ENCODE measurements around the gene FMO5. TPM values are rescaled to one million over a fixed set of nuclear protein-coding genes. Genes with fewer than 3 reads are reported as not detected.

FMO5 gene
- total RNA-seq, 6 donors from 2014 or later, result 37.4 to 258 (median 121) TPM

DNA sequence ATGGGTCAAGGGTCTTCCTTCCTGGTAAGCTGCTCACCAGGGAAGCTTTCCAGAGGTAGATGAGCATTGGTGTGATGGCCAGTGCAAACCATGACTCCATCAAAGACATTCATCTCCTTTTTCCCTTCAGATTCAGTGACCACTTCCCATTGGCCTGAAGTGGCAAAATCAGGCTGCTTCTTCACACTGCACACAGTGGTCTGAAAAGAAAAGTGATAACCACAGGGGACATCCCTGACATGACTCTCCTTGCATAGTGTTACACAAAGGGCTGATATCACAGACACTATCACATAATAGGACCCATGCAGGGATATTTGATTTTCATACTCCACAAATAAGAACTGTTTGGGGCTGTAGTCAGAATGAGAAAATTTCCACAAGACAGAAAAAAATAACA lies 11.9 kb downstream of the FMO5 start:
- Histone ChIP-seq H3K4me1 (peaks cover 0 to 7% (median 2%) of the 10 kb centered on the region in 4 donors), H3K36me3 (peaks cover 0 to 14% (median 4%) of the 10 kb centered on the region in 4 donors), H3K27me3 (no peaks in the 10 kb centered on the region), H3K4me3 (no peak overlapping the region), H3K9me3 (no peaks in the 10 kb centered on the region), H3K27ac (no peak overlapping the region)
- ATAC-seq (ENCODE audit: low FRiP score in 2 of 2), result no peak
- TF ChIP-seq POLR2A (IDR thresholded peaks at IDR 0.05) (no peak), EP300 (IDR thresholded peaks at IDR 0.05) (no peak), POLR2AphosphoS5 (IDR thresholded peaks at IDR 0.05) (no peak), CTCF (IDR thresholded peaks at IDR 0.05) (no peak)
- no peak for DNase-seq

DNA sequence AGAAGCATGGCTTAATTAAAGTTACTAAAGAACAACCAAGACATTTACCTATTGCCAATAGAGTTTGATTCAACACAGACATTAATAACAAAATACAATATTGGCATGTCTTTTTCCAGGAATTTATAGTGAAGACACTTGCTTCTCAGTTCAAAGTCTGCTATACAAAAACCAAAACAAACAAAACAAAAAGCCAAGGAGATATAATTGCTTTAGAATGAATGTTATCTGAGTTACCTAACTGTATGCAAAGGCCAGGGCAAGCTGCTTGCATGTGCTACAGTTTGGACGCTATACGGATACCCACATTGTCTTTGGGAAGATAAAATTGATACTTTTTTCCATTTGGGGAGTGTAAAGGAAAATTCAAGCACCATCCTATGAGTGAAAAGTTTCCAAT lies 13.6 kb downstream of the FMO5 start:
- Histone ChIP-seq H3K4me1 (peaks cover 0 to 7% (median 2%) of the 10 kb centered on the region in 4 donors), H3K4me3 (no peak overlapping the region), H3K36me3 (peaks cover 4 to 14% (median 7%) of the 10 kb centered on the region in 4 donors), H3K27ac (no peak overlapping the region), H3K27me3 (no peaks in the 10 kb centered on the region), H3K9me3 (no peaks in the 10 kb centered on the region)
- no peak for DNase-seq
- 100% methylated on average over 2 of the region's 2 CpGs for WGBS, 2 donors
- ATAC-seq (ENCODE audit: low FRiP score in 2 of 2), result no peak
- TF ChIP-seq EP300 (IDR thresholded peaks at IDR 0.05) (no peak), POLR2A (IDR thresholded peaks at IDR 0.05) (no peak), CTCF (IDR thresholded peaks at IDR 0.05) (no peak), POLR2AphosphoS5 (IDR thresholded peaks at IDR 0.05) (no peak)

GRCh38 chr1:147210987-147211386 lies 14.2 kb downstream of the FMO5 start:
- Histone ChIP-seq H3K4me3 (no peak overlapping the region), H3K27me3 (no peaks in the 10 kb centered on the region), H3K9me3 (no peaks in the 10 kb centered on the region), H3K27ac (no peak overlapping the region), H3K36me3 (peaks cover 4 to 14% (median 7%) of the 10 kb centered on the region in 4 donors), H3K4me1 (peaks cover 0 to 7% (median 2%) of the 10 kb centered on the region in 4 donors)
- ATAC-seq (ENCODE audit: low FRiP score in 2 of 2) (no peak), DNase-seq (no peak)
- 70 to 71% methylated on average over 2 of the region's 2 CpGs for WGBS, 2 donors
- TF ChIP-seq CTCF (IDR thresholded peaks at IDR 0.05), result no peak
- no peak for TF ChIP-seq POLR2AphosphoS5 (IDR thresholded peaks at IDR 0.05)
- no peak for TF ChIP-seq EP300 (IDR thresholded peaks at IDR 0.05)
- no peak for TF ChIP-seq POLR2A (IDR thresholded peaks at IDR 0.05)

- DNase-seq (no peak), ATAC-seq (ENCODE audit: low FRiP score in 2 of 2) (no peak)
- Histone ChIP-seq H3K27ac (no peak overlapping the region), H3K27me3 (no peaks in the 10 kb centered on the region), H3K4me3 (no peak overlapping the region), H3K4me1 (peaks cover 0 to 4% (median 1%) of the 10 kb centered on the region in 4 donors), H3K36me3 (peaks cover 4 to 14% (median 7%) of the 10 kb centered on the region in 4 donors), H3K9me3 (no peaks in the 10 kb centered on the region)
- WGBS, 2 donors, result 80 to 85% methylated on average over 3 of the region's 3 CpGs
- TF ChIP-seq POLR2AphosphoS5 (IDR thresholded peaks at IDR 0.05) (no peak), CTCF (IDR thresholded peaks at IDR 0.05) (no peak), EP300 (IDR thresholded peaks at IDR 0.05) (no peak), POLR2A (IDR thresholded peaks at IDR 0.05) (no peak)
Measured at GRCh38 chr1:147209825-147210821, 15.0 kb downstream of the FMO5 start.

Data from upper lobe of left lung (tissue), 6 donors.